ENCODE measurements around the gene ARHGAP26.

Gene ARHGAP26

DNA sequence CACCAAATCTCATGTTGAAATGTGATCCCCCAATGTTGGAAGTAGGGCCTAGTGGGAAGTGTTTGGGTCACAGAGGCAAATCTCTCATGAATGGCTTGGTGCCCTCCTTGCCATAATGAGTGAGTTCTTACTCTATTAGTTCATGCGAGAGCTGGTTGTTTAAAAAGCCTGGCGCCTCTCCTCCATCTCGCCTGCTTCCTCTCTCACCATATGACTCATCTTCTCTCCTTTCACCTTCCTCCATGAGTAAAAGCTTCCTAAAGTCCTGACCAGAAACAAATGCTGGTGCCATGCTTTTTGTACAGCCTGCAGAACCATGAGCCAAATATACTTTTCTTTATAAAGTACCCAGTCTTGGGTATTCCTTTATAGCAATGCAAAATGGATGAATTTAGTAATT, 20.9 kb upstream of the ARHGAP26 start:
- DNase-seq: no peak

DNA sequence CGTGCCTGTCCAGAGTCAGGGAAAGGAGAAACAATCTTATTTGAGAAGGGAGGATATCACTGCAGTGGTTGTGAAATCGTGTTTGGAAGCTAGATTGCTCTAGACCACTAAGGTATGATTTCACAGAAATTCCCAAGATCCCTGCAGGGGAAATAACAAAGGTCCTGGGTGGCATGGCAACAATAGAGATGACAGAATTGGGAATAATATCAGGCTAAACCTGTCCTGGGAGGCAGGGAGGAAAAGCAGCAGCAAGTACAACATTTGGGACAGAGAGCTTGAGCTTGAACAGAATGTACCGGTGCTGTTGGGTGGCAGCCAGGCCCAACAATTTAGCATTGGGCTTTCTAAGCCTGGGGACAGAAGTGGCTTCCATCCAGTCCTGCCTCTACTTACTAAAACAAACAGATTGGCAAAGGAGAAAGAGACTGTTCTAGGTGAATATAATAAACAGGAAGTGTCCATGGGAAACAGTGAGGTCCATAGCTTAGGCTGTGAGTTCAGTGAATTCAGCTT, 17.0 kb upstream of the ARHGAP26 start:
- DNase-seq: no peak

DNA sequence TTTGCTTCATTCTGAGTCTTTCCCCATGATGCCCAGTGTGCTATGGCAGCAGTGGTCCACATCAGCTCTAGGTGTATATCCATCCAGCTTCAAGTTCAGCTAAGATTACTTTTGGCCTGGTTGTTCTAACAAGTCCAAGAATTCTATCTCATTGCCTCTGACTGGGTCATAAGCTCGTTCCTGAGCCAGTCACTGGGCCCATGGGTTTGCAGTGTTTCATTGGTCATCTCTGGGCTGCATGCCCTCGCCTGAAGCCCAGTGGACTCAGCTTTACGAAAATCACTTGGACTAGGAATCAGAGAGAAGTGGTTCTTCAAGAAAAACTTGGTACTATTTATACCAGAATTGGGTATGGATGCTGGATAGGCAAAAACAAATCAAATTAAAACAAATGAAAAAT, 16.1 kb upstream of the ARHGAP26 start:
- no peak for DNase-seq

DNA sequence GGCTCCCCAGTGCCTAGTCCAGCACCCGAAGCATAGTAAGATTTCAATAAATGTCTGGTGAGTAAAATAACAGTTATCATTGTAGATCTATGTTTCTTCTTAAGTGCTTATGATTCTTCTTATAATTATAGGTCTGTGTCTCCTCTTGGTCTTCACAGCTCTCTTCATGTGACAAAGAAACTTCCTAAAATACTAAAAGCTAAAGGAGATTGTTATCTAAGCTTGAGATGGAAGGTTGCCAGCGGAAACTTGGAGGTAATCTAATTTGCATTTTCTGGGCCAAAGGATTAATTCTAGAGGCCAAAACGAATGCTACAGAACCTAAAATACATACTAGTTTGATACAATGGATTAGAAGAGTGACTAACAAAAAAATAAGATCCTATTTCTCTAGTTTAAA, 13.6 kb upstream of the ARHGAP26 start:
- no peak for DNase-seq

DNA sequence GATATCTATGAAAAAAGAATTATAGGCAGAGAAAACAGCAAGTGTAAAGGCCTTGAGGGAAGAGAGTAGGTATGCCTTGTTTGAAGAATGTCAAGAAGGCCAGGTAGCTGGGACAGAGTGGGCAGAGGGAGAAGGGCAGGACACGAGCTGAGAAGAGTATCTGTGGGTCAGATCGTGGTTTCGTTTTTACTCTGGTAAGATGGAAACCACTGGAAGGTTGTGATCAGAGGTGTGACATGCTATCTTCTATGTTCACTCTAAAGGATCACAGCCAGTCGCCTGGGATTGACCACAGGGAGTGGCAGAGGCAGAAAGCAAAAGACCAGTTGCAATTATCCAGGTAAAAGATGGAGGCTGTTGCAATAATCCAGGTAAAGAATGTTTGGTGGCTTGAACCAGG, 12.6 kb upstream of the ARHGAP26 start:
- DNase-seq: no peak

DNA sequence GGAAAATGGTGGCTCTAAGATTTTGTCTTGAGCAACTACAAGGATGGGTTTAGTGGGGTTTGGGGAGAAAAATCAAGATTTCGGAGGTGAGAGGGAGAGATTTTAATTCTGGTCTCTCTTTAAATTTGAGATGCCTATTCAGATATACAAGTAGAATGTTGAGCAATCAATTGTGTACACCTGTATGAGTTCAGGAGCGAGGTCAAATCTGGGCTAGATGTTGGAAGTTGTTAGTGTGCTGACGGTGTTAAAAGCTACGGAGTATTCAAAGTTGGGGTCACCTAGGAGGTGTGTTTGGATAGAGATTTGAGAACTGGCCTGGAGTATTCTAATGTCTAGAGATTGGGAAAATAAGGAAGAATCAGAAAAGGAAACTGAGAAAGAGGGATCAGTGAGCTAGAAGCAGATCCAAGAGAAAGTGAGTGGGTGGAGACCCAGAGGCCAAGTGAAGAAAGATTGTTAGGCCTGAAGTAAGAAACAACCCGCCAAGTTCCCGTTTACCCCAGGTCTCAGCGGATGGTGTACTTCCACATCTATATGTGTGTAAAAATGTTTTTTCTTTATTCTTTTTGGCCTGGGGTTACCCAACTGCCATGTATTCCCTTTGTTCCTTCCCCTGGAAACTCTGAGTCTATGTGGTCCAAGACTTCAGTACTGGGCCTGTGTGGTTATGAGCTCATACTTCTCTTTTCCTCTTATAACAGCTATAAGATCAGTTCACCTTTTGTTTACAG, 11.9 kb upstream of the ARHGAP26 start:
- no peak for DNase-seq

DNA sequence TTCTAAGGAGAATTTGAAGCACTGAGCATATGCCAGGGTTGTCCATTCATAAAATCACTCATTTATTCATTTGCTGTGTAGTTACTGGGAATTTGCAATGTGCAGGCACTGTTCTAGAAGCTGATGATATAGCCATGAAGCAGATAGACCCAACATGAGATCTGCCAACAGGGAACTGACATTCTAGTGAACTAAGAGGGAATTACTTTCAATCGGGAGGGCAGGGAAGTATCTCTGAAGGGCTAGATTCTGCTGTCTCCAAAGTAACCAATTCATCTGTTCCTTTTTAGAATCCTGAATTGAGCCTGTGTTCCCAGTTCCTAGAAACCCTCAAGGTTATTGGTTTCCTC, 11.4 kb upstream of the ARHGAP26 start:
- DNase-seq: no peak

DNA sequence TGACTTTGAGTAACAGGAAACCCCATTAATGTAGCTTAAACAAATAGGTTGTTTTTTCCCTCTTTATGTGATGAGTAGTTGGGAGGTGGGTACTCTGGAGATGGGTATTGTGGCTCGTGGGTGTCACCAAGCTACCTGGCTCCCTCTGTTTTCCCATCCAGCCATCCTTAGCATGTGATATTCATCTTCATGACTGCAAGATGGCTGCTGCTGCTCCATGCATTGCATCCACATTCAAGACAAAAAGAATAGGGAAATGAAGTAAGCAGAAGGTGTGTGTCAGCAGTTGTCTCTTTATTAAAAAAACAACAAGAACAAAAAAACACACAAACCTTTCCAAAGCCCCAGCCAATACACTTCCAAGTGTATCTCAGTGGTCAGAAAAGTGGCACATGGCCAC, 6.5 kb upstream of the ARHGAP26 start:
- DNase-seq: no peak

DNA sequence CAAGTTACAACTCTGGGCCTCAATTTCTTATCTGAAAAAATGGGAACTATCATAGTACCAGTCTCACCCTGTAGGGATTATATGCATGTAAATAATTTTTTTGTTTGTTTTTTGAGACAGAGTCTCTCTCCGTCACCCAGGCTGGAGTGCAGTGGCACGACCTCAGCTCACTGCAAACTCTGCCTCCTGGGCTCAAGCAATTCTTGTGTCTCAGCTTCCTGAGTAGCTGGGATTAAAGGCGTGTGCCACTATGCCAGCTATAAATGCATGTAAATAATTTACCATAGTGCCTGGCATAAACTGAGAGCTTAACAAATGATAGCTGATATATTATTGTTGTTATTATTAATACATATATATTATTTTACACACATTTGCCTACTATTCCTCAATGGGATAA, 3.0 kb upstream of the ARHGAP26 start:
- DNase-seq: no peak

DNA sequence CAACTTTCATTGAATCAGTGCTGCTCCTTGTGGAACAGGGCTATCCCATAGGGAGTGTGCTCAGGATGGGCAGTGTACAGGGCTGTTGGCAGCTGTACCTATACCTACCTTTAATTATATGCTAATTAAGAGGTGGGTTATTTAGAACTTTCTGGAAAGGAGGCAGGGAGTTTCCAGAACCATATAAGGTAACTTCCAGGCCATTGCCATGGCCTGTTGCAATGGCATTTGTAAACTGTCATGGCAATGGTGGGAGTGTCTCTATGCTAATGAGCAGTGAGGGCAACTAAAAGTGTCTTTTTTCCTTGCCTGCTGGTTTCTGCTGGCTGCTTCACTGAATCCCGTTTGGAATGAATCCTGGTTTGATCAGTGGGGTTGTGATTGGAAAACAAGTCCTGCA, 2.3 kb upstream of the ARHGAP26 start:
- DNase-seq: no peak

DNA sequence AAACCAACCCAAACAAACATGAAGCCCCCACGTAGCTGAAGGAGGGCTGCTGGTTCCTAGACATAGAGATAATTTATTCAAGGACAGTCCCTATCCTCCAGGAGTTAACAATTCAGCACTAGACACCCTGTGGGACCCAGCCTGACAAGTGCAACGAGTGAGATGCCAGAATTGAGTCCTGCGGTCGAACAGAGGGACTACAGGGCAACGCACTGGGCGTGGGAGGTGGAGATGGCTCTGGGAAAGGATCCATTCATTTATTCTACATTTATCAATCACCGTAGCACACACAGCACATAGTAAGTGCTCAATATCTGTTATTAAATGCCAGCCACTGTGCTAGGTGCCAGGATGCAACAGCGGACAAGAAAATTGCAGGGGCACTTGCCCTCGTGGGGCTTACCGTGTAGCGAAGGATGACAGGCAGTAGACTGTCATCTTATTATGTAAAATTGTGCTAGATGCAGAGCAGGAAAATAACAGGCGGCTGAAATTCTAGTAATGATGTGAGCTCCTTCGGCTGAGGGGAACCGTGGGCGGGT, 855 bp upstream of the ARHGAP26 start:
- no peak for DNase-seq

DNA sequence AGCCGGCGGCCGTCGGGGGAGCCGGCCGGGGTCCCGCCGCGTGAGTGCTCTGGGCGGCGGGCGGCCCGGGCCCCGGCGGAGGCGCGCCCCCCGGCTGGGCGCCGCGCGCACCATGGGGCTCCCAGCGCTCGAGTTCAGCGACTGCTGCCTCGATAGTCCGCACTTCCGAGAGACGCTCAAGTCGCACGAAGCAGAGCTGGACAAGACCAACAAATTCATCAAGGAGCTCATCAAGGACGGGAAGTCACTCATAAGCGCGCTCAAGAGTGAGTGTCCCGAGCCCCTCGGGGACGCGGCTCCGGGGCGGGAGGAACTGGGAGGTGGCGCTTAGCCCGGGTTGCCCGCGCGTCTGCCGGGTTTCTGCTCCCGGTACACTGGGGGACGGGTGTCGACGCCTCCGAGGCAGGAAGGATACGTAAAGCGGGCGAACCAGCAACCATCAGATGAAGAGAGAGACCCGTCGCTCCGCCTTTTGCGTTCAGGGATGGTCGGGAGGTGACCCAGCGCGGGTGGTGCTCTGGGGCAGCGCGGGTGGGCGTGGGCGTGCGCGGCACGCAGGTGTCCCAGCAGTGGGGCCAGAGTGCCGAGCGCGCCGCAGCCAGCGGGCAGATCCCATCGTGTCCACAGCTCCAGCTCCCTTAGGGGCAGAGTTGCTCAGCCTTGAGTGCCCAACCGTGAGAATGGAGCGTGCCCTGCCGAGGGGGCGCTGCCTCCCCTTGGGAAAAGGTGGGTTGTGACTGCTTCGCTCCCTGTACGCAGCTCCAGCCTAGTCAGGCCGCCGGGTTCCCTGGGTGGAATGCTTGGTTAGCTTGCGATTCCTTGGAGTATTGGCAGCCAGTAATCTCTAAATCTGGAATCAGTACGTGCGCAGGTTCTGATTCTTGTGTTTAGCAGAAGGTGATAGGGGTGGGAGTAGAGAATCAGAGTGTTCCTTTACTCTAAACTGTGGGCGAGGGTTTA, 753 bp downstream of the ARHGAP26 start:
- peak; percentile 54 for DNase-seq

DNA sequence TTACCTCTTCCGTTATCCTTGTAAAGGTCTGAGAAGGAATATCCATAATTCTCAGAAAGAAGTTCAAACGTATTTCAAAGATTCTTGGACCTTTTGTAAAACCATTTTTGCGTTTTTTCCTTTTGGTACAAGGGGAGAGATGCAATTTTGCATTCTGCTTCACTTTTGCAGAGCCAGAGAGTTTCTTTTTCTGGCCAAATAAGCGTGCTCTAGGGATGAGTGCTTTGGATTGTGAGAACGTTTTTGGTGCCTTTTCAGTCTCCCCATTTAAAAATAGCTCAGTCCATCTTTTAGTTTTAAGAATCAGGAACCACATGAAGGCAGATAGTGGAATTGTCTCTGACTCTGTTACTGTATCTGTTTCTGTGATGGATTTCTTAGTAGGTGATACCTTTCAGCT, 1.5 kb downstream of the ARHGAP26 start:
- no peak for DNase-seq

DNA sequence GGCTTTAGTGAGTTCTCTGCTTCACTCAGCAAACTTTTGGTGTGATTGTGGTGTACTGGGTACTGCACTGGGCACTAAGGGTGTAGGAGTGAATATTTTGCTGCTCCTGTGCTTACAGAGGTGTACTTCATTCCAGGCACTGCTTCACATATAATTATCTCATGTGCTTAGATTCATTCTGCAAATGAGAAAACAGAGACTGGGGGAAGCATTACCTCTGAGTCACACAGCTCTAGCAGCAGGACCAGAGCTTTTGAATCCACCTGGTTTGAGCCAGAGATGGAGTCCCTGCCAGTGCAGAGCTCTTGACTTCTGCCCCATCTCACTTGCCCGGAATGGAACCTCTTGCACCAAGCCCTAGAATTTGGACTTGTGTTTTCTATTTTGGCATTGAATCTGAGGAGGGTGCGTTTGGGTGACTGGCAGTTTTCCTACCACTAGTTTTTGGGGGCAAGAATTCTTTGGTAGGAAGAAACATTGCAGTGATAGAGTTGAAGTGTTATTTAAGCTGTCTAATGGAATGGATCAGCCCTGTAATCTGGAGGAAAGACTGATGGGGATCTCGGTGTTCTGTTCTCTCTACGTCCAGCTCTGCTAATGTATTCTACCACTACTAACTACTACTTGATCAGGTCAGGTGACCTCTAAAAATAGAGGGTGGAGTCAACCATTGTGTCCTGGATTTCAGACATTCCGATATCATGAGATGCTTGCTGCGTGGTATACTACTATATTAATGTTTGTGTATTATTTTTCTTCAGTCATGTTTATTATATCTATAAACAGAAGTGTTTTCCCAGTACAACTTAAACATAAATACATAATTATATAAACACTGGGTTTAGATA, 2.5 kb downstream of the ARHGAP26 start:
- DNase-seq: no peak

DNA sequence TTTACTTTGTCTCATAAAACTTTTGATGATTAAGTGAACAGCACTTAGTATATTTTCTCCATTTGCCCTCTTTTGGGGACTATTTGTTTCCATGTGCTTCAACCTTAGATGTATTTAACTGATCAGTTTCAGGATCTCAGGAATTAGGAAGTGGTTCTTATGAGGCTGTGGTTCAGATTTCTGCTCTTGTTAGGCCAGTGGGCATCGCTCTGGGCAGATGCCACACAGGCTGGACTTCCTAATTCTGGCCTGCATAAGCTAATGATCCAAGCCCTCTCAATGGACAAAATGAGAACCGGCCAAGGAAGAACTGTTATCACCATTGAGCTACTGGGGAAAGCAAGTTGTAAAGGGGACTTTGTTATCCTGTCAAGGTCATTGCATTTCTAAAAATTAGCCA, 6.9 kb downstream of the ARHGAP26 start:
- DNase-seq: no peak

DNA sequence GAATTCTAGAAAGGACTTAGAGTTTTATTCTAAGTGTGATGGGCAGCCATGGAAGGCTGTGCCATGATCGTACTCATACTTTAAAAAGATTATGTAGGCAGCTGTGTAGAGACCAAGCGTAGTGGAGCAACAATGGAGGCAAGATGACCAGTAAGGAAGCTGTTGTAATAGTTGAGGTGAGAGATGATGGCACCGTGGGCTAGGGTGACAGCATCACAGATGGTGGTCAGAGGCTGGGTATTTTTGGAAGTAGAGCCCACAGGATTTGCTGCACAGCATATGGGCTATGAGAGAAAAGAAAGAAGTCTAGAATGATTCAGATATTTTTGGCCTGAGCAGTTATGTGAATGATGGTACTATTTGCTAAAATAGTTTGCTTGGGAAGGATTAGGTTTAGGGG, 7.7 kb downstream of the ARHGAP26 start:
- no peak for DNase-seq

DNA sequence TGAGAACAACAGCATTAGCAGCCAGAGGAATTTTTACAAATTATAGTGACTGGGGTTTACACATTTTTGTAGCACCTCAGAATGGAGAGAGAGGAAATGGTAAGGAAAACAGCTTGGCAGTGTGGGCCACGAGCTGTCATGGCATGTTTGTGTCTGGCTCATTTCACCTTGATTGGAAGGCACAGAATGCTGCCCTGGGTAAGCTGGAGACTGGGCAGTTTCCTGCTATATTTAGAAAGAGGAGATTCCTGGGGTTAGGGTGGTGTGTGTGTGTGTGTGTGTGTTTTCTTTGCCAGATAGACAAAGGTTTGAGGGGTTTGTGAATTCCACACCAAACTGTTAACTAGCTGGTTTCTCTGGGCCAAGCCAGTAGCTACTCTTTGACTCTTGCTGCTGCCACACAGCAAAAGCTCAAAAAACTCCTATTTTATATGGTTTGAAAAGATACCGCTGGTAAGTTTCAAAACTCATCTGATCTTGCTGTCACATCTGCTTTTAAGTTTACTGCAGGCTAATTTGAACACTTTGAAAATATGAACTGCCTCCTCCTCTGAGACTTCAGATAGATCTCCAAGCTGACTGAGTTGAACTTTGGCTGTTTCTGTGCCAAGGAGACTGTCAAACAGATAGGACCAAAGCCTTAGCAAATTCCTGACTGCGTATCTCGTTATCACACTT, 9.1 kb downstream of the ARHGAP26 start:
- no peak for DNase-seq

DNA sequence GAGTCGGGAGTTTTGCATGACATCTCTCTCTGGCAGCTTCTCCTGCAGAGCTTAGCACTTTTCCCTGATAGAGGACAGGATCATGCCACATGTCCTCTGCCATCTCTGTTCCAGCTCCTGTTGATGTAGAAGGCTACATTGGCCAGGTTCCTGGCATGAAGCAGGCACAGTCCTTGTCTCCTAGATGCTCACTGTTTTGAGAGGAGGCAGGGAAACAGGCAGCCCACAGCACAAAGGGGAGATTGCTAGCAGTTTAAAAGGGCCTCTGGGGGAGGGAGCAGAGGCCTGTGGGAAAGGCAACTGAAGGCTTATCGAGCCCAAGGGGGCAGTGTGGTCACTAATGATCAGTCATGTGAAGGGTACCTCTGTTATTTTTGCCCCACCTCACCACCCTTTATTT, 10.7 kb downstream of the ARHGAP26 start:
- no peak for DNase-seq

DNA sequence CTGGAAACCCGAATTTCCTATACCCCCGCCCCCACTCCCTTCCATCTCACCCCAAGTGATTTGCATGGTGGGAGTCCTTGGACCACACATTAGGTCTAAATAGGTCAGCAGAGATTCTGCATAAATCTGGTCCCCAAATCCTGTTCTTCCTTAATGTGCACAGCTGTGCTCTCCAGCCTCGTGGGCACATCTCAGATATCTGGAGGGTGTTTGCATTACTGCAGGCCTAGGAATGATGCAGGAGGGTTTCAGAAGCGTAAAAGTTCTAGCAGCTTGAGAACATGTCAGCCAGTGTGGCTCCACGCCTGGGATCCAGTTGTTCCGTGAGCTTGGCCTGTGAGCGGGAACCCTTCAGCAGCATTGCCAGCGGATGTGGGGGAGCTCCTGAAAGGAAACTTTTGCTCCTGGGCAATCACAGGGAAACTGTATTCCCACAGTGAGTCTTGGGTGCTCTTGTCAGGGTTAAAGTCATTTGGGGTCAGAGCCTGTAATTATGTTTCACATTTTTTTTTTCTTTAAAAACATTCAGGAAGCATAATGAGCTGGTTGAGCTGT, 12.9 kb downstream of the ARHGAP26 start:
- no peak for DNase-seq

DNA sequence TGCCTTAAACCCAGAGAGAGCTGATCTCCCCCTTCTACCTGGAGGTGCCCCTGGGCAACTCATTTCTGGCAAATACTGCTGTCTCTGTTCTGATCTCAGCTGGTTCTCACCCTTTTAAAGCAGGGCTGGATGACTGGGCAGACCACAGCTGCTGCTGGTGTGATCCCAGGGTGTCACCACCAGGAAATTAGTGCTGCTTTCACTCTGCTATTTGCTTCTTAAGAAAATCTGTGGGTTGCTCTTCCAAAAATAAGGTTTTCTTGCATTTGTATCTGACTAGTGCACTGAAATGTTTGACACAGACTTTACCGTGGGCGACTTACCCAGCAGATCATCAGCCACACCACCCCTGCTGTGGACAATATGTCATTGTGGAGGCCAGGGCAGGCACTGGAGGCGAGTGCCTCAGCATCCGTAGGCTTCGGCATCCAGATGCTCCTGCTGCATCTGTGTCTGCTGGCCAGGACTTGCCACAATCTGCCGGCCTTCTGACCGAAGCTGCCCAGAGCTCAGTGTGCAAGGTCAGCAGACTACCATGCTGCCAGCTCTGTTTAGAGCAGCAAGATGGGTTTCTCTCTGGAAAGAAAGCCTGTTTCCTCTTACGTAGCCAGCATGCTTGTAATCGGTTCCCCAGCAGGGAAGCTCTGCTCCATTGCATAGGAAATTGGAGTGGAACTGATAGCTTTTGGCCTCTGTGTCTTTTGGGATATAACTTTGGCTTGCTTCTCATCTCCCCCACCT, 13.6 kb downstream of the ARHGAP26 start:
- DNase-seq: peak; percentile 49

DNA sequence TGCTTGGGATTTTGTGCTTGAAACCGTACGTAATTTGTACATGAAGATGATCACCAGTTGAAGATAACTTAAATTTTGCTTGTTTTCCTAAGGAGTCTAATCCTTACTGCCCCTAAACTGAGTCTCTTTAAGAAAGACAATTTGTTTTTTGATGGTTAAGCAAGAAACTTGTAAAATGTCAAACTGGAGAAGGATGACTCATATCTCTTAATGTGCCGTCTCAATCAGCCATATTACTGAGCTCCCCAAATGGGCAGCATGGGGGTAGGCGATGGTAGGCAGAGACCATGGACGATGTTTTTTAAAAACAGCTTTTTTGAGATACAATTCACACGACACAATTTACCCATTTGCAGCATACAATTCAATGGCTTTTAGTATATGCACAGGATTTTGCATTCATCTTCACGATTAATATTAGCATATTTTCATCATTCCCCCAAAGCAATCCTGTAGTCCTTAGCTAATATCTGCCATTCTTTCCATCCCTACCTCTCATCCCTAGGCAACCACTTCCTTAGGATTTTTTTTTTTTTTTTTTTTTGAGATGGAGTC, 14.3 kb downstream of the ARHGAP26 start:
- no peak for DNase-seq
